Neural cell (in vitro differentiated cells): ENCODE measurements around the gene LIMS4. TPM values are rescaled to one million over a fixed set of nuclear protein-coding genes. Genes with fewer than 3 reads are reported as not detected.
"Not testable (repeated sequence)": the region's sequence is repeated elsewhere in the genome, so short reads cannot be mapped to it uniquely, and the experiment has no call there.

Experiments used
- H2AFZ ChIP-seq: fragments of 200-600, 300-800 bp; sonication (generic), shearing (Covaris generic); 2 replicates; pipeline ENCODE4 v1.6.0; 2014; ENCODE audit warnings: low read depth, mild to moderate bottlenecking, antibody characterized with exemption, low read length, moderate library complexity
- H3F3A ChIP-seq: fragments of 200-600 bp; shearing (Covaris generic); 2 replicates; pipeline ENCODE4 v1.6.1; 2016; ENCODE audit warnings: mild to moderate bottlenecking, moderate library complexity, mixed read lengths, antibody characterized with exemption, low read length; ENCODE audit not compliant: insufficient read depth, poor library complexity, severe bottlenecking
- H3K27ac ChIP-seq: fragments of 200-600, 300-800 bp; sonication (generic), shearing (Covaris generic); 2 replicates; pipeline ENCODE4 v1.5.1; 2014; ENCODE audit warnings: mild to moderate bottlenecking, low read length, moderate library complexity
- H3K27me3 ChIP-seq: fragments of 300-800, 200-600 bp; sonication (generic), shearing (Covaris generic); 2 replicates; pipeline ENCODE4 v1.6.0; 2014; ENCODE audit warnings: mild to moderate bottlenecking, low read depth, low read length, moderate library complexity; ENCODE audit not compliant: insufficient read depth
- H3K36me3 ChIP-seq: fragments of 300-800, 200-600 bp; sonication (generic), shearing (Covaris generic); 2 replicates; pipeline ENCODE4 v1.5.1; 2014; ENCODE audit warnings: mild to moderate bottlenecking, antibody characterized with exemption, low read length, moderate library complexity; ENCODE audit not compliant: insufficient read depth
- H3K4me2 ChIP-seq: fragments of 300-800, 200-600 bp; sonication (generic), shearing (Covaris generic); 2 replicates; pipeline ENCODE4 v1.6.0; 2014; ENCODE audit warnings: mild to moderate bottlenecking, low read length
- H3K4me3 ChIP-seq: fragments of 300-800, 200-600 bp; sonication (generic), shearing (Covaris generic); 2 replicates; pipeline ENCODE4 v1.5.1; 2014; ENCODE audit warnings: mild to moderate bottlenecking, low read length, moderate library complexity
- H3K79me2 ChIP-seq: fragments of 200-600 bp; shearing (Covaris generic); replicated peaks from 2 replicates; pipeline ENCODE4 v1.6.0; 2014; ENCODE audit warnings: mild to moderate bottlenecking, low read length, moderate library complexity; ENCODE audit not compliant: insufficient read depth
- H3K9ac ChIP-seq: fragments of 300-800, 200-600 bp; sonication (generic), shearing (Covaris generic); 2 replicates; pipeline ENCODE4 v1.6.1; 2016; ENCODE audit warnings: mild to moderate bottlenecking, low read length, mixed read lengths
- H3K9me2 ChIP-seq: fragments of 200-600 bp; shearing (Covaris generic); 2 replicates; pipeline ENCODE4 v1.6.1; 2016; ENCODE audit warnings: mild to moderate bottlenecking, low read length, mixed read lengths; ENCODE audit not compliant: insufficient read depth
- H3K9me3 ChIP-seq: fragments of 200-600, 300-800 bp; sonication (generic), shearing (Covaris generic); 2 replicates; pipeline ENCODE4 v1.6.1; 2016; ENCODE audit warnings: mild to moderate bottlenecking, mixed run types, low read length, moderate library complexity, mixed read lengths
- H4K20me1 ChIP-seq: fragments of 200-600 bp; shearing (Covaris generic); 2 replicates; pipeline ENCODE4 v1.6.1; 2016; ENCODE audit warnings: mild to moderate bottlenecking, mixed run types; ENCODE audit not compliant: insufficient read depth
- polyA plus RNA-seq: library from polyadenylated mRNA; depleted of rRNA; stranded (reverse); fragments of >200 nt; gene quantifications from 2 replicates; pipeline ENCODE4 v1.2.3, GENCODE V29; 2014

The LIMS4 gene
- polyA plus RNA-seq, 1 donor from 2014 or later, result 0.46 TPM

GRCh38 chr2:110460318-110460717 lies 12.3 kb downstream of the LIMS4 start:
- H3K9me2 ChIP-seq, H3K79me2 ChIP-seq, H3K36me3 ChIP-seq, H4K20me1 ChIP-seq, H2AFZ ChIP-seq, H3K4me2 ChIP-seq, H3K27me3 ChIP-seq, H3K4me3 ChIP-seq, H3K27ac ChIP-seq, H3F3A ChIP-seq, H3K9ac ChIP-seq, H3K9me3 ChIP-seq: not testable (repeated sequence)

GRCh38 chr2:110457214-110457590 lies 15.4 kb downstream of the LIMS4 start:
- H3K79me2 ChIP-seq, H3K4me3 ChIP-seq, H3K4me2 ChIP-seq, H3K27me3 ChIP-seq, H3F3A ChIP-seq, H2AFZ ChIP-seq, H3K9ac ChIP-seq, H3K36me3 ChIP-seq, H3K27ac ChIP-seq, H4K20me1 ChIP-seq, H3K9me2 ChIP-seq, H3K9me3 ChIP-seq: not testable (repeated sequence)

GRCh38 chr2:110456291-110457213 lies 16.1 kb downstream of the LIMS4 start:
- H3F3A ChIP-seq, H3K9me3 ChIP-seq, H2AFZ ChIP-seq, H3K79me2 ChIP-seq, H3K27ac ChIP-seq, H4K20me1 ChIP-seq, H3K9ac ChIP-seq, H3K4me2 ChIP-seq, H3K27me3 ChIP-seq, H3K9me2 ChIP-seq, H3K4me3 ChIP-seq, H3K36me3 ChIP-seq: not testable (repeated sequence)

GRCh38 chr2:110455080-110455670 lies 17.4 kb downstream of the LIMS4 start:
- not testable (repeated sequence) for H3K9me2 ChIP-seq, H3K27me3 ChIP-seq, H4K20me1 ChIP-seq, H3K4me2 ChIP-seq, H3K27ac ChIP-seq, H2AFZ ChIP-seq, H3K36me3 ChIP-seq, H3K9me3 ChIP-seq, H3K4me3 ChIP-seq, H3K9ac ChIP-seq, H3K79me2 ChIP-seq, H3F3A ChIP-seq

- H3K27me3 ChIP-seq, H3K9me2 ChIP-seq, H3K79me2 ChIP-seq, H4K20me1 ChIP-seq, H3K36me3 ChIP-seq, H2AFZ ChIP-seq, H3K27ac ChIP-seq, H3F3A ChIP-seq, H3K4me2 ChIP-seq, H3K4me3 ChIP-seq, H3K9me3 ChIP-seq, H3K9ac ChIP-seq: not testable (repeated sequence)
These were observed 21.7 kb downstream of the LIMS4 start for GRCh38 chr2:110450951-110451350.

- H3K4me2 ChIP-seq, H4K20me1 ChIP-seq, H3K27me3 ChIP-seq, H3K27ac ChIP-seq, H3K4me3 ChIP-seq, H3K9me3 ChIP-seq, H2AFZ ChIP-seq, H3K9ac ChIP-seq, H3K79me2 ChIP-seq, H3F3A ChIP-seq, H3K36me3 ChIP-seq, H3K9me2 ChIP-seq: not testable (repeated sequence)
These were observed 23.3 kb downstream of the LIMS4 start for GRCh38 chr2:110449127-110449947.

- H3K27me3 ChIP-seq, H2AFZ ChIP-seq, H3K36me3 ChIP-seq, H3K9me2 ChIP-seq, H4K20me1 ChIP-seq, H3K4me3 ChIP-seq, H3K4me2 ChIP-seq, H3K27ac ChIP-seq, H3K9ac ChIP-seq, H3K9me3 ChIP-seq, H3F3A ChIP-seq, H3K79me2 ChIP-seq: not testable (repeated sequence)
These were observed 26.0 kb downstream of the LIMS4 start for GRCh38 chr2:110446644-110447043.
